ENCODE data around the gene UBE3C. TPM values are rescaled to one million over a fixed set of nuclear protein-coding genes. Genes with fewer than 3 reads are reported as not detected.
"Not testable (repeated sequence)": the region's sequence is repeated elsewhere in the genome, so short reads cannot be mapped to it uniquely, and the experiment has no call there.

UBE3C gene
- total RNA-seq, 2 experiments from 2014 or later, result 55.0 to 55.7 TPM

- H3K36me3 Mint-ChIP-seq (ENCODE audit: low read depth), result peaks cover 27% of the 10 kb centered on the region
- DNase-seq, result peak; percentile 59
- ChIA-PET CTCF (interaction anchor here (0.6 to 2.5 kb wide), 21 partner anchors 9 to 324 kb away, joined by 3 to 14 read pairs (median 5); partner anchors contain the start of gene NOM1), POLR2A (interaction anchor here (0.9 kb wide), 2 partner anchors 29 to 66 kb away, joined by 3 read pairs; no protein-coding TSS in a partner anchor)
- H3K27me3 Mint-ChIP-seq, result peaks cover 4% of the 10 kb centered on the region
- no peak overlapping the region for H3K27ac Mint-ChIP-seq
- no peak overlapping the region for H3K4me3 Mint-ChIP-seq
- peaks cover 42% of the 10 kb centered on the region for H3K4me1 Mint-ChIP-seq
- H3K9me3 Mint-ChIP-seq, result no peaks in the 10 kb centered on the region
Observed at GRCh38 chr7:157273208-157274093, 134.7 kb downstream of the UBE3C start.

GRCh38 chr7:157274094-157274634 is 135.4 kb downstream of the UBE3C start:
- H3K36me3 Mint-ChIP-seq (ENCODE audit: low read depth), result peaks cover 23% of the 10 kb centered on the region
- not testable (repeated sequence) for H3K4me3 Mint-ChIP-seq, H3K27ac Mint-ChIP-seq, DNase-seq, H3K9me3 Mint-ChIP-seq, H3K27me3 Mint-ChIP-seq
- H3K4me1 Mint-ChIP-seq, result peaks cover 40% of the 10 kb centered on the region
- POLR2A ChIA-PET, result interaction anchor here (0.9 kb wide), 1 partner anchor 65 kb away, joined by 3 read pairs; no protein-coding TSS in a partner anchor
- CTCF ChIA-PET, result interaction anchor here (0.6 to 2.5 kb wide), 19 partner anchors 9 to 325 kb away, joined by 3 to 14 read pairs (median 5); partner anchors contain the start of gene NOM1

- H3K4me3 Mint-ChIP-seq, result no peak overlapping the region
- no peak for DNase-seq
- POLR2A ChIA-PET, result interaction anchor here (0.8 kb wide), 1 partner anchor 61 kb away, joined by 3 read pairs; no protein-coding TSS in a partner anchor
- no peak overlapping the region for H3K27ac Mint-ChIP-seq
- H3K9me3 Mint-ChIP-seq, result no peaks in the 10 kb centered on the region
- H3K4me1 Mint-ChIP-seq, result peaks cover 32% of the 10 kb centered on the region
- CTCF ChIA-PET, result interaction anchor here (0.8 to 2.5 kb wide), 6 partner anchors 12 to 325 kb away, joined by 3 to 14 read pairs (median 4); partner anchors contain the start of gene NOM1
- H3K36me3 Mint-ChIP-seq (ENCODE audit: low read depth), result peaks cover 17% of the 10 kb centered on the region
- peaks cover 10% of the 10 kb centered on the region for H3K27me3 Mint-ChIP-seq
Observed at GRCh38 chr7:157274991-157275427, 136.3 kb downstream of the UBE3C start.

- no peaks in the 10 kb centered on the region for H3K9me3 Mint-ChIP-seq
- H3K27me3 Mint-ChIP-seq, result peaks cover 10% of the 10 kb centered on the region
- peak overlapping the region; percentile 66 for H3K27ac Mint-ChIP-seq
- DNase-seq, result no peak
- H3K4me3 Mint-ChIP-seq, result no peak overlapping the region
- ChIA-PET POLR2A (no interaction called here), CTCF (no interaction called here)
- peaks cover 7% of the 10 kb centered on the region for H3K36me3 Mint-ChIP-seq (ENCODE audit: low read depth)
- peaks cover 27% of the 10 kb centered on the region for H3K4me1 Mint-ChIP-seq
Observed at GRCh38 chr7:157276091-157276561, 137.4 kb downstream of the UBE3C start.

- Mint-ChIP-seq H3K27me3 (peaks cover 10% of the 10 kb centered on the region), H3K27ac (peak overlapping the region; percentile 66), H3K36me3 (ENCODE audit: low read depth) (peaks cover under 1% of the 10 kb centered on the region), H3K4me1 (peaks cover 24% of the 10 kb centered on the region), H3K9me3 (no peaks in the 10 kb centered on the region), H3K4me3 (no peak overlapping the region)
- CTCF ChIA-PET, result no interaction called here
- DNase-seq, result peak; percentile 26
- POLR2A ChIA-PET, result no interaction called here
Observed at GRCh38 chr7:157276731-157277562, 138.2 kb downstream of the UBE3C start.

GRCh38 chr7:157277568-157277967 is 138.8 kb downstream of the UBE3C start:
- H3K4me3 Mint-ChIP-seq, result not testable (repeated sequence)

GRCh38 chr7:157278167-157278790 is 139.6 kb downstream of the UBE3C start:
- DNase-seq, result no peak
- Mint-ChIP-seq H3K4me1 (peaks cover 24% of the 10 kb centered on the region), H3K36me3 (ENCODE audit: low read depth) (no peaks in the 10 kb centered on the region), H3K9me3 (no peaks in the 10 kb centered on the region), H3K27ac (no peak overlapping the region), H3K4me3 (no peak overlapping the region), H3K27me3 (peaks cover 10% of the 10 kb centered on the region)
- CTCF ChIA-PET, result no interaction called here
- POLR2A ChIA-PET, result interaction anchor here (1.0 kb wide), 1 partner anchor 1514 kb away, joined by 3 read pairs; no protein-coding TSS in a partner anchor

More at GRCh38 chr7:157277568-157277967, 138.8 kb downstream of the UBE3C start:
- H3K27ac Mint-ChIP-seq; H3K9me3 Mint-ChIP-seq; DNase-seq; CTCF ChIA-PET; H3K36me3 Mint-ChIP-seq (ENCODE audit: low read depth): not testable (repeated sequence)
- Mint-ChIP-seq H3K4me1 (peaks cover 24% of the 10 kb centered on the region), H3K27me3 (peaks cover 10% of the 10 kb centered on the region)
- POLR2A ChIA-PET, result interaction anchor here (1.0 kb wide), 1 partner anchor 1513 kb away, joined by 3 read pairs; no protein-coding TSS in a partner anchor

GRCh38 chr7:157278791-157279724 is 140.3 kb downstream of the UBE3C start:
- ChIA-PET POLR2A (interaction anchor here (1.5 kb wide), 1 partner anchor 57 kb away, joined by 3 read pairs; no protein-coding TSS in a partner anchor), CTCF (no interaction called here)
- Mint-ChIP-seq H3K4me3 (no peak overlapping the region), H3K4me1 (peaks cover 22% of the 10 kb centered on the region), H3K27me3 (peaks cover 10% of the 10 kb centered on the region), H3K36me3 (ENCODE audit: low read depth) (no peaks in the 10 kb centered on the region), H3K27ac (no peak overlapping the region), H3K9me3 (no peaks in the 10 kb centered on the region)
- no peak for DNase-seq

GRCh38 chr7:157279741-157280215 is 141.1 kb downstream of the UBE3C start:
- POLR2A ChIA-PET, result interaction anchor here (1.5 kb wide), 1 partner anchor 56 kb away, joined by 3 read pairs; no protein-coding TSS in a partner anchor
- CTCF ChIA-PET, result no interaction called here
- Mint-ChIP-seq H3K36me3 (ENCODE audit: low read depth) (no peaks in the 10 kb centered on the region), H3K27ac (no peak overlapping the region), H3K4me3 (no peak overlapping the region), H3K27me3 (peaks cover 10% of the 10 kb centered on the region), H3K4me1 (peaks cover 22% of the 10 kb centered on the region), H3K9me3 (no peaks in the 10 kb centered on the region)
- DNase-seq, result no peak

GRCh38 chr7:157280216-157280841 is 141.6 kb downstream of the UBE3C start:
- Mint-ChIP-seq H3K27me3 (peaks cover 10% of the 10 kb centered on the region), H3K4me3 (no peak overlapping the region), H3K27ac (no peak overlapping the region), H3K9me3 (no peaks in the 10 kb centered on the region), H3K36me3 (ENCODE audit: low read depth) (no peaks in the 10 kb centered on the region), H3K4me1 (peaks cover 21% of the 10 kb centered on the region)
- ChIA-PET POLR2A (interaction anchor here (1.0 to 1.5 kb wide), 2 partner anchors 56 to 58 kb away, joined by 3 read pairs; no protein-coding TSS in a partner anchor), CTCF (no interaction called here)
- no peak for DNase-seq
